ENCODE data around the gene SMIM33. TPM values are rescaled to one million over a fixed set of nuclear protein-coding genes. Genes with fewer than 3 reads are reported as not detected.

Gene SMIM33
- total and polyA plus RNA-seq, 9 of the 15 experiments (the other 6 are each of a cell fraction or from before 2014, with no cell fraction given) = not detected

DNA sequence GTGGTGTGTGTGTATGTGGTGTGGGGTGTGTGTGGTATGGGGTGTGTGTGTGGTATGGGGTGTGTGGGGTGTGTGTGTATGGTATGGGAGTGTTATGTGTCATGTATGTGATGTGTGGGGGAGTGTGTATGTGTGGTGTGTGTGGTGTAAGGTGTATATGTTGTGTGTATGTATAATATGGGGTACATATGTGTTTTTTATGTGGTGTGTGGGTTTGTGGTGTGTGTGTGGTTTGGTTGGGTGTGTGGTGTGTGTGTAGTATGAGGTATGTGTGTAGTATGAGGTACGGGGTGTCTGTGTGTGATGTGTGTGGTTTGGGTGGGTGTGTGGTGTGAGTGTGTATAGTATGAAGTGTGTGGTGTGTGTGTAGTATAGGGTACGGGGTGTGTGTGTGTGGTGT lies 19.6 kb upstream of the SMIM33 start (continued):
- TF ChIP-seq, protein P1, sequence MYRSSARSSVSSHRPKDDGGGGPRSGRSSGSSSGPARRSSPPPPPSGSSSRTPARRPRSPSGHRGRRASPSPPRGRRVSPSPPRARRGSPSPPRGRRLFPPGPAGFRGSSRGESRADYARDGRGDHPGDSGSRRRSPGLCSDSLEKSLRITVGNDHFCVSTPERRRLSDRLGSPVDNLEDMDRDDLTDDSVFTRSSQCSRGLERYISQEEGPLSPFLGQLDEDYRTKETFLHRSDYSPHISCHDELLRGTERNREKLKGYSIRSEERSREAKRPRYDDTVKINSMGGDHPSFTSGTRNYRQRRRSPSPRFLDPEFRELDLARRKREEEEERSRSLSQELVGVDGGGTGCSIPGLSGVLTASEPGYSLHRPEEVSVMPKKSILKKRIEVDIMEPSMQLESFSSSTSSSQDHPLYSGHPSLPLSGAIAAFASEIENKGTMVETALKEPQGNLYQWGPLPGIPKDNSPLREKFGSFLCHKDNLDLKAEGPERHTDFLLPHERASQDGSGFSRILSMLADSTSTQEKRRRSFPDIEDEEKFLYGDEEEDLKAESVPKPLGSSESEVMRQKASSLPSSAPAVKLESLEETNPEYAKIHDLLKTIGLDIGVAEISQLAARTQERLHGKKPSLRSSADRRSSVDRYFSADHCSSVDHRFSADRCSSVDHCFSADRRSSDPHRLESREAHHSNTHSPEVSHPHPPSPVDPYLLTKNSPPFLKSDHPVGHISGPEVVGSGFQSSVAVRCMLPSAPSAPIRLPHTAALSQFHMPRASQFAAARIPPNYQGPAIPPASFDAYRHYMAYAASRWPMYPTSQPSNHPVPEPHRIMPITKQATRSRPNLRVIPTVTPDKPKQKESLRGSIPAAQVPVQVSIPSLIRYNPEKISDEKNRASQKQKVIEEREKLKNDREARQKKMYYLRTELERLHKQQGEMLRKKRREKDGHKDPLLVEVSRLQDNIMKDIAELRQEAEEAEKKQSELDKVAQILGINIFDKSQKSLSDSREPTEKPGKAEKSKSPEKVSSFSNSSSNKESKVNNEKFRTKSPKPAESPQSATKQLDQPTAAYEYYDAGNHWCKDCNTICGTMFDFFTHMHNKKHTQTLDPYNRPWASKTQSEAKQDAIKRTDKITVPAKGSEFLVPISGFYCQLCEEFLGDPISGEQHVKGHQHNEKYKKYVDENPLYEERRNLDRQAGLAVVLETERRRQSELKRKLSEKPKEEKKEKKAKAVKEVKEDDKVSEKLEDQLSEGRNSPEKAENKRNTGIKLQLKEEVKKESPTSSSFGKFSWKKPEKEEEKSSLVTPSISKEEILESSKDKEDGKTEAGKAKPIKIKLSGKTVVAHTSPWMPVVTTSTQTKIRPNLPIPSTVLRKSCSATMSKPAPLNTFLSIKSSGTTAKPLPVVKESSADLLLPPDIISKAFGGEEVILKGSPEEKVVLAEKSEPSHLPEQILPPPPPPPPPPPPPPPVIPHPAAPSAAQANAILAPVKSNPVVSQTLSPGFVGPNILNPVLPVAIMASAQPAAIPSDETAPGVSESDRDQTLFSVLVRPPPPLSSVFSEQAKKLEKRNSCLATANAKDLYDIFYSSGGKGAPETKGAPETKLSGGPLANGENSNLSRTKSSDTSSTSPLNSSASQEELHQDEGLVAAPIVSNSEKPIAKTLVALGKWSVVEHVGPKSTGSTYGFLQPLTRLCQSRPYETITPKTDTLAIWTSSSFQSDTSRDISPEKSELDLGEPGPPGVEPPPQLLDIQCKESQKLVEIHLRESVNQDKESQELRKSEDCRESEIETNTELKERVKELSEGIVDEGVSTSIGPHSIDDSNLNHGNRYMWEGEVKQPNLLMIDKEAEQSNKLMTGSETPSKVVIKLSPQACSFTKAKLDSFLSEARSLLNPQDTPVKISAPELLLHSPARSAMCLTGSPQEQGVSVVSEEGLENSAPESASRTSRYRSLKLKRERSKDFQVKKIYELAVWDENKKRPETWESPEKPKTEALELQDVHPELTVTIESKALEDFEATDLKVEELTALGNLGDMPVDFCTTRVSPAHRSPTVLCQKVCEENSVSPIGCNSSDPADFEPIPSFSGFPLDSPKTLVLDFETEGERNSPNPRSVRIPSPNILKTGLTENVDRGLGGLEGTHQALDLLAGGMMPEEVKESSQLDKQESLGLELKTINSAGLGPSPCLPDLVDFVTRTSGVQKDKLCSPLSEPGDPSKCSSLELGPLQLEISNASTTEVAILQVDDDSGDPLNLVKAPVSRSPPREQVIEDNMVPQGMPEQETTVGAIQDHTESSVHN (IDR thresholded peaks at IDR 0.05; ENCODE audit: borderline replicate concordance in 1 of 2, low read depth in 1 of 2) = no peak
- TF ChIP-seq ZNF766 (CRISPR knock-in tag; conservative IDR thresholded peaks at IDR 0.05) (no peak), MIER1 (IDR thresholded peaks at IDR 0.05; ENCODE audit: low read depth) (no peak), ZC3H8 (IDR thresholded peaks at IDR 0.05) (no peak), NBN (IDR thresholded peaks at IDR 0.05; ENCODE audit: low read depth) (no peak), TSC22D4 (tag; IDR thresholded peaks at IDR 0.05) (0 out of 2 replicates have a peak, but pooled peaks have one; percentile 78), XRCC3 (IDR thresholded peaks at IDR 0.05) (no peak), TAL1 (IDR thresholded peaks at IDR 0.05) (no peak), TAF15 (IDR thresholded peaks at IDR 0.05; ENCODE audit: low read depth, low read length) (no peak)
- TF ChIP-seq, protein P2, sequence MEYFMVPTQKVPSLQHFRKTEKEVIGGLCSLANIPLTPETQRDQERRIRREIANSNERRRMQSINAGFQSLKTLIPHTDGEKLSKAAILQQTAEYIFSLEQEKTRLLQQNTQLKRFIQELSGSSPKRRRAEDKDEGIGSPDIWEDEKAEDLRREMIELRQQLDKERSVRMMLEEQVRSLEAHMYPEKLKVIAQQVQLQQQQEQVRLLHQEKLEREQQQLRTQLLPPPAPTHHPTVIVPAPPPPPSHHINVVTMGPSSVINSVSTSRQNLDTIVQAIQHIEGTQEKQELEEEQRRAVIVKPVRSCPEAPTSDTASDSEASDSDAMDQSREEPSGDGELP (CRISPR knock-in tag; IDR thresholded peaks at IDR 0.05; ENCODE audit: borderline replicate concordance) = no peak
- TF ChIP-seq, protein P3, sequence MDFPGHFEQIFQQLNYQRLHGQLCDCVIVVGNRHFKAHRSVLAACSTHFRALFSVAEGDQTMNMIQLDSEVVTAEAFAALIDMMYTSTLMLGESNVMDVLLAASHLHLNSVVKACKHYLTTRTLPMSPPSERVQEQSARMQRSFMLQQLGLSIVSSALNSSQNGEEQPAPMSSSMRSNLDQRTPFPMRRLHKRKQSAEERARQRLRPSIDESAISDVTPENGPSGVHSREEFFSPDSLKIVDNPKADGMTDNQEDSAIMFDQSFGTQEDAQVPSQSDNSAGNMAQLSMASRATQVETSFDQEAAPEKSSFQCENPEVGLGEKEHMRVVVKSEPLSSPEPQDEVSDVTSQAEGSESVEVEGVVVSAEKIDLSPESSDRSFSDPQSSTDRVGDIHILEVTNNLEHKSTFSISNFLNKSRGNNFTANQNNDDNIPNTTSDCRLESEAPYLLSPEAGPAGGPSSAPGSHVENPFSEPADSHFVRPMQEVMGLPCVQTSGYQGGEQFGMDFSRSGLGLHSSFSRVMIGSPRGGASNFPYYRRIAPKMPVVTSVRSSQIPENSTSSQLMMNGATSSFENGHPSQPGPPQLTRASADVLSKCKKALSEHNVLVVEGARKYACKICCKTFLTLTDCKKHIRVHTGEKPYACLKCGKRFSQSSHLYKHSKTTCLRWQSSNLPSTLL (IDR thresholded peaks at IDR 0.05) = 0 out of 2 replicates have a peak, but pooled peaks have one; percentile 29
- TF ChIP-seq, protein P4, sequence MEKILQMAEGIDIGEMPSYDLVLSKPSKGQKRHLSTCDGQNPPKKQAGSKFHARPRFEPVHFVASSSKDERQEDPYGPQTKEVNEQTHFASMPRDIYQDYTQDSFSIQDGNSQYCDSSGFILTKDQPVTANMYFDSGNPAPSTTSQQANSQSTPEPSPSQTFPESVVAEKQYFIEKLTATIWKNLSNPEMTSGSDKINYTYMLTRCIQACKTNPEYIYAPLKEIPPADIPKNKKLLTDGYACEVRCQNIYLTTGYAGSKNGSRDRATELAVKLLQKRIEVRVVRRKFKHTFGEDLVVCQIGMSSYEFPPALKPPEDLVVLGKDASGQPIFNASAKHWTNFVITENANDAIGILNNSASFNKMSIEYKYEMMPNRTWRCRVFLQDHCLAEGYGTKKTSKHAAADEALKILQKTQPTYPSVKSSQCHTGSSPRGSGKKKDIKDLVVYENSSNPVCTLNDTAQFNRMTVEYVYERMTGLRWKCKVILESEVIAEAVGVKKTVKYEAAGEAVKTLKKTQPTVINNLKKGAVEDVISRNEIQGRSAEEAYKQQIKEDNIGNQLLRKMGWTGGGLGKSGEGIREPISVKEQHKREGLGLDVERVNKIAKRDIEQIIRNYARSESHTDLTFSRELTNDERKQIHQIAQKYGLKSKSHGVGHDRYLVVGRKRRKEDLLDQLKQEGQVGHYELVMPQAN (IDR thresholded peaks at IDR 0.05; ENCODE audit: borderline replicate concordance) = peak; percentile 28; the same call in 1 of the 2 replicates

All from K562 (cell line).